Kidney capillary endothelial cell (primary cell): ENCODE measurements around the gene FOXL3.
"Not testable (repeated sequence)": the region's sequence is repeated elsewhere in the genome, so short reads cannot be mapped to it uniquely, and the experiment has no call there.

ENCODE experiments used
- DNase-seq: peaks from one replicate; pipeline ENCODE4 v3.0.0-alpha.2; 2018; ENCODE audit warnings: low spot score

The FOXL3 gene

DNA sequence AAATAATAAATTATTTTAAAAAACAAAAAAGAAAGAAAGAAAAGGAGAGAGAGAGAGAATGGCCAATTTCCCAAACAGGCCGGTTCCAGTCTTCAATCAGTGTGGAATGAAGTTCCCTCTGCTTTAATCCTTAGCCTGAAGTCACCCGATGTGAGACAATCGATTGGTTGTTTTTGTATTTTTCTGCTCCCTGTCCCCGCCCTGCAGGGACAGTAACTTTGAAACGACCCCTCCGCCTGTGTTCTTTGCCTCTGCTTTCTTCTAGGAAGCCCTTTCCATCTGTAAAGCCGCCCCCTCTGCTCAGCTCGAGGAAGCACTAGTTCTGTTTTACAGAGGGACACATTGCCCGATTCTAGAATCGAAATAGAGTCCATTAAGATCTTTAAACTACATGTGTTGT, 33.4 kb downstream of the FOXL3 start:
- DNase-seq: no peak

DNA sequence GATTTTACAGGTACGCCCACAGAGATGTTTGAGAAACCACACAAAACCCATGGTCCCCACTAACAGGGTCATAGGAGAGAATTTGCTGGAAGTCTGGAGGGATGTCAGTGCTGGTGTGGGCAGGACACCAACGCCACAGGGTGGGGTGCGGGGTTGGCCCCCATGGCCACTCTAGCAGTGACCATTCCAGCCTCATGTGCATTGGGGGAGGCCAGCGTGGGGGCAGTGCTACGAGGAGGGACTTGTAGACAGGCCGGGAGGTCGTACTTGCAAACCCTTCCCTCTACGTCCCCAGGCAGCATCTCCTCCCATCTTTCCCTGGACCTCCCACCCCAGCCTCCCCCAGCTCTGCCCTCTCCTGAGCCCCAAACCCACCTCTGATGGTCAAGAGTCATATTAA, 34.0 kb downstream of the FOXL3 start:
- DNase-seq: no peak

DNA sequence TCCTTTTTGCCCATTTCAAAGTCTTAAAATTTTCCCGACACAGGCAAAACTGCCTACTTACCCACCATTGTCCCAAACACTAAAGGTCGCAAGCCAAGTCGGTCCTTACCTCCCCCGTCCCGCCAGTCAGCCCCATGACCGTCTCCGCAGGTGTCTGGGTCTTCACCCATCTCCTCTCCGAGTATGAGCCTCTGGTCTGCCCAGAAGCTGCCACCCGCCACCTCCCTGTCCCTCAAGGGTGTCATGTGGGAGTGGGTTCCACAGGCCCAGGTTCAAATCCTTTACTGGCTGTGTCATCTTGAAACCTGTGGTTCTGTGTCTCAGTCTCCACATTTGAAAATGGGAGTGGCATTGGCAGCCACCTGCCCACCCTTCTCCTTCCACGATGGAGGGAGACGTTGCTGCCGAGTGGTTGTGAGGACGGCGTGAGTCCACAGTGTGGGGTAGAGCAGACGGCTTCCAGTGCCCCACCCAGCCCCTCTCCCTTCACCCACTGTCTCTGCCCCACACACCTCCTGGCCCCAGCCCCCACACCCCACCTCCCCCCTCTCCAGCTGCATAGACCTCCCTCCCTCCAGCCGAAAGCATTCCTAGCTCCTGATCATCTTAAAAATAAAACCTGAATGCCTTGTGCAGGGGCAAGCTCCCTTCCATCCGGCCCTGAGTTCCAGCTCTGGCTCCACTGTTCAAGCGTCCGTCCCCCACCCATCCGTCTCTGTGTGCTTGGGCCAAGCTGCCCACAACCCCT, 35.3 kb downstream of the FOXL3 start:
- no peak for DNase-seq

DNA sequence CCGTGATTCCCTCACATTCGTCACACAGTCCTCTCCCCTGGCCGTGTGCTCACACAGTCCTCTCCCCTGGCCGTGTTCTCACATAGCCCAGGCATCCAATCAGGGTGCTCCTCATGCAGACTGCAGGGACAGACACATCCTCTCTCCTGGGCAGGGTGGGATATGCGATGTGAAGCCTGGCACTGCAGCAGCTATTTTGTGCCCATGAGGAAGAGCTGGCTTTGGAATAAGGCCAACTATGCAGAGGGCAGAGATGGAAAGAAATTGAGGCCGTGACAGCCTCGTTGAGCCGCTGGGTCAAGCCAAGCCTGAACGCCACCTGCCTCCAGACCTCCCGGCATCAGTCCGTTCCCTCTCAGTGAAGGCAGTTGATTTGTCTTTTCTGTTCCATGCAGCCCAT, 35.8 kb downstream of the FOXL3 start:
- DNase-seq: no peak

DNA sequence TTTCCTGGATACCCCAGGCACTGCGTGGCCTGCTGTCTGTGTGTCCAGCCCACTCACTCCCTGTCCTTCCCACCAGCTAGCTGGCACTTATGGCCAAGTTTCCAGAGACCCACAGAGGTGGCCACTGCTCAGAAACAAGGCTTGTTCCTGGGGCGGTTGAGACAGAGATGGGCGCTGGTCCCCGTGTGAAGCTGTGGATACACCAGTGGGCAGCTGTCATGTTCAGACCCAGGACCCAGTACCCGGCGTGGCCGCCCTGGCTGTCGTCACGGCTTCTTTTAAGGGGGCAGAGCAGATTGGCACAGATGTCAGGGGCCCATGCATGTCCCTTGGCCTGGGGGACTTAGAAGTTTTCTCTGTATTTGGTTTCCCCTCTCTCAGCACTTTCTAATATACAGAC, 36.3 kb downstream of the FOXL3 start:
- no peak for DNase-seq

DNA sequence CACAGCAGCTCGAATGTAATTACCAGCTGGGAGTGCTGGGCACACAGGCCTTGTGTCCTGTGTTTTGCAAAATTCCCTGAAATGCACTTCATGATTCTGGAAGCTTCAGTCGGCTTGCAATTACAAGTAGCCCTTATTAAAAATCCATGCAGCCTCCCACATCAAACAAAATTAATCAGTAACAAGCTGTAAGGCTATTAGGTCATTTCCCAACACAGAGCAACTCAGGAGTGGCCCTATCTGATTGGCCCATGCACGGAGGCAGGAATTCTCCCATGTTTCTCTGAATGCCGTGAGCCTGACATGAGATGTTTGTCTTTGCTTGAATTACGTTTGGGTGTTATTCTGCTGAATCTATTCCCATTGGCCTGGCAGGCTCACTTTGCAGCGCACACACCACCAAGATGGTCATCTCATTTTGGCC, 36.9 kb downstream of the FOXL3 start:
- DNase-seq: no peak

DNA sequence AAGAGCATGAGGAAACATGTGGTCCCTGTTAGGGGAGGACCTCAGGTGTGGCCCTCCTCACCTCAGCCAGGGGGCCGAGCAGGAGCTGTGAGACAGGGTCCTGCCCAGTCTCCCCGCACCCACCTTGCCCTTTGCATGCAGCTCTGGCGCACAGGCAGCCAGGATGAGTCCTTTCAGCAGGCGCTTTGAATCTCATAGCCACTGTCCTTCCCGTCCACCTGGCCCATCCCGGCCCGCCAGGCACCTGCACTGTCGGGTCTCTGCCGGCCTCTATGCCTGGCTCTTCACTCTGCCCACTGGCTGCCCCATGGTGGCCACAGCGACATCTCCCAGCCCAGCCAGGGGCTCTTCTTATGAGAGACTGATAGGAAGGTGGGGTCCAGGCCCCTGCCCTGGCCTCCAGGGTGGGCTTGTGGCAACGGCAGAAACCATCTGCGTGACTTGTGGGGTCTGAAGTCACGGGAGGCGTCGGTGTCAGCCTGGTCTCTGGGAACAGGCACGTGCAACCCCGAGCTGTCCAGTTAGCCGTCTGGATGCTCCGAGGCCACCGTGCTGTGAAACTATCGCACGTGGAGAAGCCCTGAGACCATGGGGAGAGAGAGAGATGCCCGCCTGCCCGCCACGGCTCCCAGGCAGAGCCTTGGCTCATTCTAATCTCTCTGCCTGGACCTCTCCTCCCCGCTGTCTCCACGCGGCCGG, 37.4 kb downstream of the FOXL3 start:
- no peak for DNase-seq

DNA sequence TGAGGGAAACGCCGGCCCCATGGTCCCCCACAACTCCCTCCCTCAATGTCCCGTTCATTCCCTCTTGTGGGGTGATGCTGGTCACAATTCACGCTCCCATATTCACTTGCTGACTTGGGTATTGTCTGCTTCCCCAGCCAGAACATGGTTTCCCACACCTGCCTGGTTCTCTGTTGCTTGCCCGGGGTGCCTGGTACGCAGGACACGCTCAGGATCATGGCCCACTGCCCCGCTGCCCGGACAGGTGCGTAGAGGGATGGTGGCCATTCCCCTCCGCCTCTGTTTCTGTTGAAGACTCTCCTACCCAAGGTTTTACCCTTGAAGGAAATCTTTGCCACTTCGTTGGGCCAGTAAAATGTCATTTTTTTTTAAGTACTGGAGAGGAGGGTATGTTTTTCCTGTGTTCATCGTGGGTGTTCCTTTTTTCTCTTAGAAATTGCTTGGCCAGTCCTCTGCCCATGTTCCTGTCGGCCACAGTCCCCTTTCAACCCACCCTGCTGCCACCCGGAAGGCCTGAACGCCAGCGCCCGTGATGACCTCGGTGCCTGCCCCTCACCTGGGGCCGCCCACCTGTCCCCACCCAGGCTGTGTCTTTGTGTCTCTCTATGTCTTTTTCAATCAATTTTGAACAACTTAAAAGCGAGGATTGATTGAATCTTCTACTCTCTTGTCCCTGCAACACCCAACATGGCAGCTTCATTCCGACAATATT, 38.2 kb downstream of the FOXL3 start:
- DNase-seq: no peak

DNA sequence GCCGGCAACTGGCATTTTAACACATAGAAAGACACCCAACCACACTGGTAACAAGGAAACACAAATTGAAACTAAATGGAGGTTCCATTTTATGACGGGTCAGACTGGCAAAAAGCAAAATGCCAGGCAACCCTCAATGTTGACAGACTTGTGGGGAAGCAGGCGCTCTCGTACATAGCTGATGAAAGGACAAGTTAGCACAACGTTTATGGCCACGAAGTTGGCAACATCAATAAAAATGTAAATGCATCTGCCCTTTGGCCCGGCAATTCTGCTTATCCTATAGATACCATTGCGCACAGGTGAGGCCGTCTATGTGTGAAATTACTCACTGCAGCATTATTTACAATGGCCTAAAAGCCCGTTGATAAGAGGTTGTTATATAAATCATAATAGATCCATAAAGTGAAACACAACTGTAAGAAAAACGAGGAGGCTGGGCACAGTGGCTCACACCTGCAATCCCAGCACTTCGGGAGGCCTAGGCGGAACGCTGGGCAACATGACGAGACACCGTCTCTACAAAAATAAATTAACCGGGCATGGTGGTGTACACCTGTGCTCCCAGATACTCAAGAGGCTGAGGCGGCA, 39.8 kb downstream of the FOXL3 start:
- no peak for DNase-seq

DNA sequence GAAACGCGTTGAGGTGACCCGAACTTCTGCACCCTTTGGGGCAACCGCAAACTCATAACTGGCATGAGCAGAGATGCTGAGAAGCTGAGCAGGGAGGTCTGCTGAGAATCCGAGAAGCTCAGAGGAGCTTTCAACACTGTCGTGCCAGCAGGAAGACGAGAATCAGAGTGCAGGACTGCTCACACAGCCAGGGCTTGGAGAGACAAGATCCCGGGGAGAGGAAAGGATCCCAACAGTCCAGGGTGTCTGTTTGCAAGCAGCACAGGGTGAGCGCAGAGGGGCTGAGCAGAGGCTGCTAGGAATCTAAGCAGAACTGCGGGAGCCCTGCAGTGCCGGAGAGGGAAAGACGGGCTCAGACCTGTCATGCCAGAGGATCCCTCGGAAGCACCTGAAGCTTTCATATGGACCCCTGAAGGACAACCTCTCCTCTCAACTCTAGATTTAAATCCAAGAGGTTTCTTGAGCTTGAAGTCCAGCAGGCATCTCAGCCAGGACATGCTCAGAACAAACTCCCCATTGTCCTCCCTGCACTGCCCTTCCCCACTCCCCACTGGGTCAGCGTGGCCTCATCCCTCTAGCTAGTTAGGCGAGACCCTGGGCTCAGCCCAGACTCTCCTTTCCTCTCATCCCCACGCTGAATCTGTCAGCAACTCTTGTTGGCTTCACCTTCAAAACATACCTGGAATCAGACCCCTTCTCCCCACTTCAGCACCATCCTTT, 40.7 kb downstream of the FOXL3 start:
- no peak for DNase-seq

DNA sequence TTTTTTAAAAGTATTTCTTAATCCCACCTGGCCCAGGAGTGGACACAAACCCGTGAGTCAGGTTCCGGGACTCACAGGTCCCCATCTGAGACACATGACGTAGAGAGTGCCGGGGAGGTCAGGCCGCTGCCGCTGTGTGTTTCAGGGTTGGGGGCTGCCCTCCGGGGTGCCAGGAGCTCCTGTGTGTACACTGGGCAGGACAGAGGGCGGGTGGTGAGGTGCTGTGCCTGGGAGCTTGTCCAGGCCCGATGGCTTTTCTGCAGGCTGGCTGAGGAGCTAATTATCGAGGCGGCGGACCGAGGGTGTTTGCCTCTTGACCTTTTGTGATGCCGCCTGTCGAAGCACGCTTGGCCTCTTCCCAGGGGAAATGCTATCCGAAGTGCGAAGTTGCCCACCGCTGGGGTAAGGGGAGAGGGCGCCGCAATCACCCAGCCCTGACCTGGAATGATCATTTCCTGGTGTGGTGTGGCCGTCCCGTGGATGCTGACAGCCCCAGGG, 42.1 kb downstream of the FOXL3 start:
- DNase-seq: no peak

DNA sequence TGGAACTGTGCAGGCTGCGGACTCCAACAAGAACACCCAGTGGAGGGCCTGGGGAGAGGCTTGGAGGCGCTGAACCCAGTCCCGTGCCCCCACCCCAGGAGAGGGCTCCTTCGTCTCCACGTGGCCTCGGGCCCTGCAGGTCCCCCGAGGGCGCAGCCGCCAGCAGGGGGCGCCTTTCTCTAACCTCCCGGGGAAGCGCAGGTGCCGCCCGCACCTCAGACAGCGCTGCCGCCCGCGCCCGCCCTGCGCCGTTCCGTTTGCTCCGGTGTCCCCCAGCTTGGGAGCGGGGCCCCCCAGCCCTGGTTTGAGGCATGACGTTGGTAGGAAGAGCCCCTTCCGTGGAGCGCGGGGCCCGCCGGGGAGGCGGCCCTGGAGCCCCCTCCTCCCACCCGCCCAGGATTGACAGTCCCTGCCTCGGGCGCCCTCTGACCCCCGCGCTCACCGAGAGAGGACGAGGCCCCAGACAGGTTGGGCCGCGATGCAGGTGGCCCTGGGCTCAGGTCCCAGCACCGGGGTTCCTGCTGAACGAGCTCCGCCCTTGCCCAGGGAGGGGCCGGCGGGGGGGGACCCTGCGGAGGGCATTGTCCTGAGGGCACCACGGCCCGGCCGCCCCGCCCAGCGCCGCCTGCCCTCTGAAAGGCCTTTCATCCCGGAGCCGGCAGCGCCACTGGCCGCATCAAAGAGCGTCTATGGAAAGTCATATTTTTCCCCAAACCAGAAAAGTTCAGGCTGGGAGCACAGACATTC, 42.8 kb downstream of the FOXL3 start:
- peak; percentile 58 for DNase-seq

DNA sequence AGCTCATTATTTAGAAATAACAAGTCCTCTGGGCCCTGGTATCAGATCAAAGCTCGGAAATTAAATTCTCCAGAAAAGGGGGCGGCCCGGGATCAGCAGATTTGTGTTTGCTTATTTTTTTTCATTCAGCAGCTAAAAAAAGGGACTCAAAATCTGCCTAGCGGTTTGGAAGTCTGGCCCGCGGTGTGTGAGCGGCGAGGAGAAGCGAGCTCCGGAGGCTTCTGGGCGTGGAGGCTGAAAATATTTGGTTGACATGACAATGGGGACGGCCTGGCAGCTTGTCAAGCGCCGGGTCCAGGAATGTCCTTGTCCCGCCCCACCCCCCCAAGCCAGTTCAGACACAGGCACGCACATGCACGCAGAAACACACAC, 43.4 kb downstream of the FOXL3 start:
- DNase-seq: peak; percentile 36

DNA sequence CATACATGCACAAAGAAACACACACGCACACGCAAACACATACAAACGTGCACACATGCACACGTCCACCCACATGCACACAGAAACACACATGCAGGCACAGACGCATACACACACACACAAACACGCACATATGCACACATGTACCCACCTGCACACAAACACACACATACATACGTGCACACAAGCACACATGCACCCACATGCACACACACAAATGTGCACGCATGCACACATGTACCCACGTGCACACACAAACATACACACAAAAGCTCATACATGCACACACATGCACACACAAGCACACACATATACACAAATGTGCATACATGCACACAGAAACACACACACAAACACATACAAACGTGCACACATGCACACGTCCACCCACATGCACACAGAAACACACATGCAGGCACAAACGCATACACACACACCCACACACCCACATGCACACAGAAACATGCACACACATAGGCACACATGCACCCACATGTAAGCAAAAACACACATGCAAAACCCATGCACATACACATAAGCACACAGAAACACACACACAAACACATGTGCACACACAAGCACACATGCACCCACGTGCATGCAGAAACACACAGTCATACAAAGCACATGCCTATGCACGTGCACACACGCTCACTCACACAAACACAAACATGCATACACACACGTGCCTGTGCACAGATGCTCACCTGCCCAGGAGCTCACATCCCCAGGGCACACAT, 44.8 kb downstream of the FOXL3 start:
- no peak for DNase-seq

DNA sequence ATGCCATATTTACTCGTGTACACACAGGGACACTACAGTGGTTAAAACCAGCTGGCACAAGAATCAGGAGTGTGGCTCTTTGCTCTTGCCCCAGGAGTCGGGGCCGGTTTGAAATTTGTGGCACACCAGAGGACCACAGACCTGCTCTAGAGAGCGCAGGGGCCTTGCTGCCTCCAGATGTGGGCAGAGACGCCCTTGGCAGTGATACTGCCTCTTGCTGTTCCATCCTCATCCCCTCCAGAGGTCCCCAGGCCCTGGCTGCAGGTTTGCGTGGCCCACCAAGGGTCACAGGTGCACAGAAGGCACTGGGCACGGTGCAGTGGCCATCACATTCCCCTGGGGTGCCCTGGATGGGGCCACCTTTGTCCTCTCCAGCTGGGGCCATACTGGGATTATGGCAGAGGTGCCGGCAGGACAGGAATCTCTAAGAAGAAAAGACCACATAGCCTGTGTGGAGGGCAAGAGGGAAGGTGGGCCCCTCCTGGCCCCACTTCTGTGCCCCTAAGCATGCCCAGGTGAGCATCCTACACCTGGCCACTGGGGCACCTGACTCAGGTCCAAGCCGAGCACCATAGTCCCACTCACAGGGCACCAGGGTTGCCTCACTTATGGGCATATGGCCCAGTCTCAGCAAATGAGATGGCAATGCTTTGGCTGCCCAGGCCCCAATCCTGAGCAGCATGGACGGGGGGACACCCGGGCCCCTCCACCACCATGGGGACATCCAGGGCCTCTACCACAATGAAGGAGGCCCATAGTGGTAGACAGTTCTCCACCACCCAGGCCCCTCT, 45.6 kb downstream of the FOXL3 start:
- DNase-seq: no peak

DNA sequence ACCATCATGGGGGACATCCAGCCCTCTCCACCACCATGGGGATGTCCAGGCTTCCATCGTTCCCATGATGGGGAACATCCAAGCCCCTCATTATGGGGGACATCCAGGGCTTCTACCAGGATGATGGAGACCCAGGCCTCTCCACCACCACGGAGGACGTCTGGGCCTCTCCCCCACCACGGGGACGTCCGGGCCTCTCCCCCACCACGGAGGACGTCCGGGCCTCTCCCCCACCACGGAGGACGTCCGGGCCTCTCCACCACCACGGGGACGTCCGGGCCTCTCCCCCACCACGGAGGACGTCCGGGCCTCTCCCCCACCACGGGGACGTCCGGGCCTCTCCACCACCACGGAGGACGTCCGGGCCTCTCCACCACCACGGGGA, 46.2 kb downstream of the FOXL3 start:
- not testable (repeated sequence) for DNase-seq

DNA sequence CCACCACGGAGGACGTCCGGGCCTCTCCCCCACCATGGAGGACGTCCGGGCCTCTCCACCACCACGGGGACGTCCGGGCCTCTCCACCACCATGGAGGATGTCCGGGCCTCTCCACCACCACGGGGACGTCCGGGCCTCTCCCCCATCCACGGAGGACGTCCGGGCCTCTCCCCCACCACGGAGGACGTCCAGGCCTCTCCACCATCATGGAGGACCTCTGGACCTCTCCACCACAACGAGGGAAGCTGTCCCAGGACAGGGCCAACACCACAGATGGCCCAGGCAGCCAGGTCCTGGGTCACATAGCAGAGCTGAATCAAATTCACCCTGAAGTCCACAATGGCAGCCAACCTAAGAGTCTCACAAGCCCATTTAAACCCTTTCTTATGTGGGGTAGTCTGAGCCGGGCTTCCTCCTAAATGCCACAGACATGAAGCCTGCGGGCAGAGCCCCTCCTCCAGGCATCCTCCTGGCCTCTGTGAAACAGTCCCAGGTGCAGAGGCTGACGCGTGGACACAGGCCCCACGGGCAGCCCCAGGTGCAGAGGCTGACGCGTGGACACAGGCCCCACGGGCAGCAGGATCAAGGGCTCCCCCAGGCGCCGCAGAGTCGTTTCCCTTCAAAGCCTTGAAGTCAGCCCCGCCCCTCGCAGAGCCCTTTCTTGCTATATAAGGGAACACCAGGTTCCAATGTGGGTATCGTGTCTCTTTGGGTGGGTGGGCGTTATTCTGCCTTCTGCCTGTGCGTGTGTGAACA, 47.0 kb downstream of the FOXL3 start:
- DNase-seq: no peak

DNA sequence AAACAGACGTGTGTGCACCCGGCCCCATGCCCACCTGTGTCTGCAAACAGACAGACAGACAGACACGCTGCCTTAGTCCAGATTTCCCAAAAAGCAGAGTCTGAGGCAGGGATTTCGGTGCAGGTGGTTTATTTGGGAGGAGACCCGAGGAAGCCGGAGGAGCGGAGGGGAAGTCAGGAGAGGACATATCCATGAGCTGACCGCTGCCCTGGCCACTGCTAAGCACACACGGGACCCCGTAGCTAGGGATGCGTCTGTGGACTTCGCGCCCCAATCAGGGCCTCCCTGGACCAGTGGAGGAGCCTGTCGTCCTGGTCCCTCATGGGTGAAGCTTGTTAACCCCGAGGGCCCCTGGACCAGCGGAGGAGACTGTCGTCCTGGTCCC, 47.6 kb downstream of the FOXL3 start:
- DNase-seq: no peak
